ENCODE results near the gene MSH3. TPM values are rescaled to one million over a fixed set of nuclear protein-coding genes. Genes with fewer than 3 reads are reported as not detected.

MSH3 gene
- total RNA-seq, 3 donors from 2014 or later (not counting 1 experiment from before 2014, with no cell fraction given), result 11.6 to 17.1 (median 15.5) TPM

DNA sequence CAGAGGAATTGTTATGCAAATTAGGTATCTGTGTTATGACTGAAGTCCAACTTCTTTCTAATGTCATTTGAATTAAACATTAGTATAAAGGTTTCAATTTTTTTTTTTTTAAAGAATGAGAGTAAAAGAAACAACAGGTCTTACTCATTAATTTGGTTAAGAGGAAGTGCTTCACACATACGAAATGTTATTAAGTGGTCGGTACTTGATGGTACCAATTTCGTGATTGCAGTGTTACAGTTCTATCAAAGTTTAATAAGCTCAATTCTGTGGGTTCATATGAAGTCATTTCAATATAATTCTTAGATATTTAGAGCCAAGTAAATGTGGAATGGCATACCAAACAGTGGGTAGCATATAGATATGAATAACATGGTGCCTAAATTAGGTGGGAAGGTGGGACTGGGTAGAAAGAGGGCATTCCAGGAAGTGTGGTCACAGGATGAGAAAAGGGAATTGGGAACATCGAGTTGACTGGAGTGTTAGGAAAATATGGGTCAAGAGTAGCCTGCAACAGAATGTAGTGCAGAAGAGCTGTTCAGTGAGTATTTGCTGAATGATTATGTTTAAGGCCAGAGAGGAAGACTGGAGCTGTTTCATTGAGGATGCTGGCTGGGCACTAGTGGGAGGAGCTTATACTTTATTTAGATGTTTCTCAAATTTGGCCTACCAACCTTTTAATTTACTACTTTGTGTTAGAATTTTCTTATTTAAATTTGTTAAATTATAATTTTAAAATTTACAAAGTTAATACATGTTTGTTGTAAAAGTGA lies 34.4 kb downstream of the MSH3 start:
- DNase-seq (no peak), ATAC-seq (peak in 1 of 3 donors; percentile 50)
- Mint-ChIP-seq H3K27ac (peak overlapping the region; percentile 17 to 66), H3K36me3 (no peaks in the 10 kb centered on the region), H3K9me3 (no peaks in the 10 kb centered on the region), H3K27me3 (ENCODE audit: low read depth in 2 of 2) (no peaks in the 10 kb centered on the region), H3K4me3 (peak overlapping the region; percentile 64), H3K4me1 (peaks cover 17 to 21% of the 10 kb centered on the region in 2 donors)
- intact Hi-C loops (cut with micrococcal nuclease), result loop anchor here (5.0 kb wide), 1 partner anchor 608 kb away; no protein-coding TSS in a partner anchor
- TF ChIP-seq CTCF (IDR thresholded peaks at IDR 0.05), result no peak
- Histone ChIP-seq H3K36me3 (ENCODE audit: control insufficient read depth, insufficient read depth, low read length) (no peaks in the 10 kb centered on the region), H3K4me3 (ENCODE audit: low read length) (no peak overlapping the region), H3K27me3 (ENCODE audit: control insufficient read depth, insufficient read depth, low read length) (no peaks in the 10 kb centered on the region), H3K4me1 (ENCODE audit: control insufficient read depth, insufficient read depth, low read length) (no peaks in the 10 kb centered on the region), H3K9me3 (ENCODE audit: control insufficient read depth, insufficient read depth, low read length) (no peaks in the 10 kb centered on the region), H3K27ac (ENCODE audit: low read length) (no peak overlapping the region)
- 53% methylated on average over 4 of the region's 4 CpGs for WGBS (ENCODE audit: insufficient coverage)

DNA sequence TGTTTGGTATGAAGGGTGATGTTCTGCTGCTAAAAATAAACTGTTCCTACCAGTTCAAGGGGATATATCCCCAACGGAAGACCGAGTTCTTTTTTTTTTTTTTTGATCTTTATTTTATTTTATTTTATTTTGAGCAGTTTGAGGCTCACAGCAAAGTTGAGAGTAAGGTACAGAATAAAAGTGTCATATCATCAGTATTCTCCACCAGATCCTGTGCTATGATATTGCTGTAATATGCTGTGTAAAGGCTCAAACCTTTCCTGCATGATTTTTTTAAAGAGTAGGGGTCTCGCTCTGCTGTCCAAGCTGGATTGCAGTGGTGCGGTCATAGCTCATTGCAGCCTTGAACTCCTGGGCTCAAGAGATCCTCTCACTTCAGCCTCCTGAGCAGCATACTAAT lies 35.2 kb downstream of the MSH3 start:
- no peaks in the 10 kb centered on the region for H3K27me3 ChIP-seq (ENCODE audit: control insufficient read depth, insufficient read depth, low read length)
- Mint-ChIP-seq H3K4me1 (peaks cover 17 to 21% of the 10 kb centered on the region in 2 donors), H3K27me3 (ENCODE audit: low read depth in 2 of 2) (no peaks in the 10 kb centered on the region)

DNA sequence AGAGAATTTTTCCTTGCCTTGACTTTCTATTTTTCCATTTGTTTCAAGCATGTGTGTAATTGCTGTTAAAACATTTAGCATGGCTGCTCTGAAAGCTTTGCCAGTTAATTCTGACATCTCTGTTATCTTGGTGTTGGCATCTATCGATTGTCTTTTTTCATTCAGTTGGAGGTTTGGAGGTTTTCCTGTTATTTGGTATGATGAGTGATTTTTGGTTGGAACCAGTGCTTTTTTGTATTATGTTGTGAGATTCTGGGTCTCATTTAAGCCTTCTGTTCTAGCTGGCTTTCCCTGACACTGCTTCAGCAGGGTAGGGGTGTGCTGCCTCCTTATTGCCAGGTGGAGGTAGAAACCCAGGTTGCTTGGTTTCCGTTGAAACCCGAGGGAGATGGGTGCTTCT lies 41.2 kb downstream of the MSH3 start:
- Histone ChIP-seq H3K36me3 (ENCODE audit: control insufficient read depth, insufficient read depth, low read length) (no peaks in the 10 kb centered on the region), H3K9me3 (ENCODE audit: control insufficient read depth, insufficient read depth, low read length) (no peaks in the 10 kb centered on the region), H3K27ac (ENCODE audit: low read length) (no peak overlapping the region), H3K27me3 (ENCODE audit: control insufficient read depth, insufficient read depth, low read length) (no peaks in the 10 kb centered on the region), H3K4me3 (ENCODE audit: low read length) (no peak overlapping the region), H3K4me1 (ENCODE audit: control insufficient read depth, insufficient read depth, low read length) (no peaks in the 10 kb centered on the region)
- intact Hi-C loops (cut with micrococcal nuclease), result no loop called here
- no peaks in the 10 kb centered on the region for H3K36me3 Mint-ChIP-seq
- no peaks in the 10 kb centered on the region for H3K9me3 Mint-ChIP-seq
- peaks cover 4 to 10% of the 10 kb centered on the region in 2 donors for H3K4me1 Mint-ChIP-seq
- TF ChIP-seq CTCF (IDR thresholded peaks at IDR 0.05), result no peak
- H3K27me3 Mint-ChIP-seq (ENCODE audit: low read depth in 2 of 2), result no peaks in the 10 kb centered on the region
- no peak overlapping the region for H3K27ac Mint-ChIP-seq
- DNase-seq, result no peak
- ATAC-seq, result no peak
- H3K4me3 Mint-ChIP-seq, result no peak overlapping the region
- WGBS (ENCODE audit: insufficient coverage), result 94% methylated on average over 3 of the region's 3 CpGs

More for the DNA sequence above, 35.2 kb downstream of the MSH3 start:
- intact Hi-C loops (cut with micrococcal nuclease), result loop anchor here (5.0 kb wide), 1 partner anchor 608 kb away; no protein-coding TSS in a partner anchor
- no peak overlapping the region for H3K4me3 Mint-ChIP-seq
- no peaks in the 10 kb centered on the region for H3K9me3 Mint-ChIP-seq
- H3K4me1 ChIP-seq (ENCODE audit: control insufficient read depth, insufficient read depth, low read length), result no peaks in the 10 kb centered on the region
- H3K36me3 ChIP-seq (ENCODE audit: control insufficient read depth, insufficient read depth, low read length), result no peaks in the 10 kb centered on the region
- H3K36me3 Mint-ChIP-seq, result no peaks in the 10 kb centered on the region
- no peak overlapping the region for H3K27ac ChIP-seq (ENCODE audit: low read length)
- DNase-seq (no peak), ATAC-seq (no peak)
- no peaks in the 10 kb centered on the region for H3K9me3 ChIP-seq (ENCODE audit: control insufficient read depth, insufficient read depth, low read length)
- no peak for TF ChIP-seq CTCF (IDR thresholded peaks at IDR 0.05)
- 94% methylated on average over 2 of the region's 4 CpGs for WGBS (ENCODE audit: insufficient coverage)
- H3K27ac Mint-ChIP-seq, result no peak overlapping the region
- no peak overlapping the region for H3K4me3 ChIP-seq (ENCODE audit: low read length)

Data from natural killer cell (primary cell).